ENCODE results near the gene SFXN2. TPM values are rescaled to one million over a fixed set of nuclear protein-coding genes. Genes with fewer than 3 reads are reported as not detected.

Gene SFXN2
- total and polyA plus RNA-seq, 2 experiments from 2014 or later = 5.7 to 6.2 TPM

- TF ChIP-seq, protein P1, sequence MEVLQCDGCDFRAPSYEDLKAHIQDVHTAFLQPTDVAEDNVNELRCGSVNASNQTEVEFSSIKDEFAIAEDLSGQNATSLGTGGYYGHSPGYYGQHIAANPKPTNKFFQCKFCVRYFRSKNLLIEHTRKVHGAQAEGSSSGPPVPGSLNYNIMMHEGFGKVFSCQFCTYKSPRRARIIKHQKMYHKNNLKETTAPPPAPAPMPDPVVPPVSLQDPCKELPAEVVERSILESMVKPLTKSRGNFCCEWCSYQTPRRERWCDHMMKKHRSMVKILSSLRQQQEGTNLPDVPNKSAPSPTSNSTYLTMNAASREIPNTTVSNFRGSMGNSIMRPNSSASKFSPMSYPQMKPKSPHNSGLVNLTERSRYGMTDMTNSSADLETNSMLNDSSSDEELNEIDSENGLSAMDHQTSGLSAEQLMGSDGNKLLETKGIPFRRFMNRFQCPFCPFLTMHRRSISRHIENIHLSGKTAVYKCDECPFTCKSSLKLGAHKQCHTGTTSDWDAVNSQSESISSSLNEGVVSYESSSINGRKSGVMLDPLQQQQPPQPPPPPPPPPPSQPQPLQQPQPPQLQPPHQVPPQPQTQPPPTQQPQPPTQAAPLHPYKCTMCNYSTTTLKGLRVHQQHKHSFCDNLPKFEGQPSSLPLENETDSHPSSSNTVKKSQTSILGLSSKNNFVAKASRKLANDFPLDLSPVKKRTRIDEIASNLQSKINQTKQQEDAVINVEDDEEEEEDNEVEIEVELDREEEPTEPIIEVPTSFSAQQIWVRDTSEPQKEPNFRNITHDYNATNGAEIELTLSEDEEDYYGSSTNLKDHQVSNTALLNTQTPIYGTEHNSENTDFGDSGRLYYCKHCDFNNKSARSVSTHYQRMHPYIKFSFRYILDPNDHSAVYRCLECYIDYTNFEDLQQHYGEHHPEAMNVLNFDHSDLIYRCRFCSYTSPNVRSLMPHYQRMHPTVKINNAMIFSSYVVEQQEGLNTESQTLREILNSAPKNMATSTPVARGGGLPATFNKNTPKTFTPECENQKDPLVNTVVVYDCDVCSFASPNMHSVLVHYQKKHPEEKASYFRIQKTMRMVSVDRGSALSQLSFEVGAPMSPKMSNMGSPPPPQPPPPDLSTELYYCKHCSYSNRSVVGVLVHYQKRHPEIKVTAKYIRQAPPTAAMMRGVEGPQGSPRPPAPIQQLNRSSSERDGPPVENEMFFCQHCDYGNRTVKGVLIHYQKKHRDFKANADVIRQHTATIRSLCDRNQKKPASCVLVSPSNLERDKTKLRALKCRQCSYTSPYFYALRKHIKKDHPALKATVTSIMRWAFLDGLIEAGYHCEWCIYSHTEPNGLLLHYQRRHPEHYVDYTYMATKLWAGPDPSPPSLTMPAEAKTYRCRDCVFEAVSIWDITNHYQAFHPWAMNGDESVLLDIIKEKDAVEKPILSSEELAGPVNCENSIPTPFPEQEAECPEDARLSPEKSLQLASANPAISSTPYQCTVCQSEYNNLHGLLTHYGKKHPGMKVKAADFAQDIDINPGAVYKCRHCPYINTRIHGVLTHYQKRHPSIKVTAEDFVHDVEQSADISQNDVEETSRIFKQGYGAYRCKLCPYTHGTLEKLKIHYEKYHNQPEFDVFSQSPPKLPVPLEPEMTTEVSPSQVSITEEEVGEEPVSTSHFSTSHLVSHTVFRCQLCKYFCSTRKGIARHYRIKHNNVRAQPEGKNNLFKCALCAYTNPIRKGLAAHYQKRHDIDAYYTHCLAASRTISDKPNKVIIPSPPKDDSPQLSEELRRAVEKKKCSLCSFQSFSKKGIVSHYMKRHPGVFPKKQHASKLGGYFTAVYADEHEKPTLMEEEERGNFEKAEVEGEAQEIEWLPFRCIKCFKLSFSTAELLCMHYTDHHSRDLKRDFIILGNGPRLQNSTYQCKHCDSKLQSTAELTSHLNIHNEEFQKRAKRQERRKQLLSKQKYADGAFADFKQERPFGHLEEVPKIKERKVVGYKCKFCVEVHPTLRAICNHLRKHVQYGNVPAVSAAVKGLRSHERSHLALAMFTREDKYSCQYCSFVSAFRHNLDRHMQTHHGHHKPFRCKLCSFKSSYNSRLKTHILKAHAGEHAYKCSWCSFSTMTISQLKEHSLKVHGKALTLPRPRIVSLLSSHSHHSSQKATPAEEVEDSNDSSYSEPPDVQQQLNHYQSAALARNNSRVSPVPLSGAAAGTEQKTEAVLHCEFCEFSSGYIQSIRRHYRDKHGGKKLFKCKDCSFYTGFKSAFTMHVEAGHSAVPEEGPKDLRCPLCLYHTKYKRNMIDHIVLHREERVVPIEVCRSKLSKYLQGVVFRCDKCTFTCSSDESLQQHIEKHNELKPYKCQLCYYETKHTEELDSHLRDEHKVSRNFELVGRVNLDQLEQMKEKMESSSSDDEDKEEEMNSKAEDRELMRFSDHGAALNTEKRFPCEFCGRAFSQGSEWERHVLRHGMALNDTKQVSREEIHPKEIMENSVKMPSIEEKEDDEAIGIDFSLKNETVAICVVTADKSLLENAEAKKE (CRISPR knock-in tag; IDR thresholded peaks at IDR 0.05) = no peak
Measured at GRCh38 chr10:102674566-102674965, 39.9 kb upstream of the SFXN2 start (continued).

DNA sequence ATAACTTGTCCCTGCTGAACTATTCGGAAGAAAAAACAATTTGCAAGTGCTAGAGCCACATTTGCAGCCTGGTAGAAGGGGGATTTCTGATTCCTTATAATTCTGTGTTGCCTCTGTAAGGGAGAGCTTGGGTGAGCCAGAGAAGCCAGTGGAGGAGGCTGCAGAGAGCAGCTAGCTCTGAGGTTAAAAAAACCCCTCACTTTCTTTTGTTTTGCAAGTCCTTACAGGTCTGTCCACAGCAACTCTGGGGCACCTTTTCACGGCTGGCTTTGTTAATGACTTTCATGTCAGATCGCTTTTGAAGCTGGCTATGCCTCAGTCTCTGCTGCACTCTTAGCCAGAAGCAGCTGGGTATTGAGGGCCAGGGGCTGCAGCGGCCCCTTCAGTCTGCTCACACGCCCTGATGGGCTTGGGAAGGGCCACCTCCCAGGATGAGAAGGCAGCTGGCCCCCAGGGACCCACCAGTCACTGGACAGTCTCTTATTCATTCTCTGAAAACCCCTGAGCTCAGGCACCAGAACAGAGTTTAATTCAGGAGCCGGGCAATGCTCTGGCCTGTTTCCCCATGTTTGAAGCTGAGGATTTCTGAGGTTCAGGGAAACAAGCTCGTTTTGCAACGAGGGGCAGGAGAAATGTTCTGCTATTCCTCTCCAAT, 39.3 kb upstream of the SFXN2 start:
- peaks cover 34% of the 10 kb centered on the region for H3F3A ChIP-seq (replicated peaks; ENCODE audit: low read depth)
- TF ChIP-seq CTCF (conservative IDR thresholded peaks at IDR 0.05; ENCODE audit: low read depth in 2 of 2) (peak in 1 of 2 experiments; percentile 42; a peak in 2 of 4 replicates), ZNF331 (CRISPR knock-in tag; IDR thresholded peaks at IDR 0.05; ENCODE audit: low read depth) (no peak)
- no peak overlapping the region for H2AFZ ChIP-seq
- 0 out of 2 replicates have a peak overlapping the region, but pooled peaks have one; percentile 50 for H3K27ac ChIP-seq (ENCODE audit: low read depth)
- peaks cover 79% of the 10 kb centered on the region for H3K4me1 Mint-ChIP-seq
- no peak overlapping the region for H3K27ac Mint-ChIP-seq
- no peaks in the 10 kb centered on the region for H3K36me3 ChIP-seq (ENCODE audit: insufficient read depth)
- no peak for DNase-seq (ENCODE audit: low spot score)
- H3K9me3 Mint-ChIP-seq = no peaks in the 10 kb centered on the region
- peak overlapping the region; percentile 13; the same call in 2 of the 3 replicates for H3K4me3 Mint-ChIP-seq
- H3K27me3 Mint-ChIP-seq (ENCODE audit: insufficient read depth, low read depth, poor library complexity) = peaks cover 23% of the 10 kb centered on the region
- no peaks in the 10 kb centered on the region; the same call in 1 of the 2 replicates for H4K20me1 ChIP-seq (replicated peaks; ENCODE audit: insufficient read depth)
- H3K9me2 ChIP-seq (ENCODE audit: insufficient read depth) = no peaks in the 10 kb centered on the region
- H3K36me3 Mint-ChIP-seq (ENCODE audit: low read depth) = peaks cover under 1% of the 10 kb centered on the region; the same call in 1 of the 3 replicates
- peak; percentile 3; the same call in 2 of the 3 replicates for ATAC-seq
- peaks cover 73% of the 10 kb centered on the region for H3K4me1 ChIP-seq (ENCODE audit: insufficient read depth)
- peak overlapping the region; percentile 40; the same call in 1 of the 2 replicates for H3K4me3 ChIP-seq
- H3K79me2 ChIP-seq (replicated peaks; ENCODE audit: insufficient read depth) = no peaks in the 10 kb centered on the region
- H3K27me3 ChIP-seq (ENCODE audit: insufficient read depth) = no peaks in the 10 kb centered on the region
- H3K4me2 ChIP-seq = peak overlapping the region; percentile 46

All from GM23338 (cell line).